Activated T-cell treated with anti-CD3 and anti-CD28 coated beads for 24 hours (primary cell): Measurements from ENCODE around the gene TSPAN5.
"Not testable (repeated sequence)": the region's sequence is repeated elsewhere in the genome, so short reads cannot be mapped to it uniquely, and the experiment has no call there.

ENCODE experiments used
- DNase-seq: peaks from one replicate; pipeline ENCODE4 v3.0.0-alpha.2; 2020; ENCODE audit warnings: low read depth

Gene TSPAN5

GRCh38 chr4:98496152-98496845, 162.1 kb downstream of the TSPAN5 start:
- no peak for DNase-seq

DNA sequence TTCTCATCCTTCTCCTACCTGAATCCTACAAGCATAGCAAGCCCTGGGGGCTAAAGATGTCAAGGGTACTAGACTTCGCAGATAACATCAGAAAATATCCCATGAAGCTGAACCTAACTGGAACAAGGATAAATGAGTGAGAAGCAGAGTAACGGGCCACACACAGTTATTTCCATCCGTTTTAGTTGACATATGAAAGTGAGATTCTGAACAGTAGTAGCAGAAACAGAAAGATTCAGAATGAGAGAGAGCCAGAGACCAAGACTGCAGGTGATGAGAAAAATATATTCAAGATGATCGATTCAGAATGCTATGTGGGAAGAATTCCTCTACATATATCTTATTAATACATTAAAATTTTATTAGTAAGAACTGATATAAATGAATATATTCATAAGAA, 165.1 kb downstream of the TSPAN5 start:
- DNase-seq = no peak

GRCh38 chr4:98491899-98492559, 166.4 kb downstream of the TSPAN5 start:
- DNase-seq = no peak

GRCh38 chr4:98490251-98490650, 168.2 kb downstream of the TSPAN5 start:
- no peak for DNase-seq

GRCh38 chr4:98485816-98486345, 172.5 kb downstream of the TSPAN5 start:
- DNase-seq = no peak

- no peak for DNase-seq
These were observed 174.4 kb downstream of the TSPAN5 start for GRCh38 chr4:98484031-98484430.

DNA sequence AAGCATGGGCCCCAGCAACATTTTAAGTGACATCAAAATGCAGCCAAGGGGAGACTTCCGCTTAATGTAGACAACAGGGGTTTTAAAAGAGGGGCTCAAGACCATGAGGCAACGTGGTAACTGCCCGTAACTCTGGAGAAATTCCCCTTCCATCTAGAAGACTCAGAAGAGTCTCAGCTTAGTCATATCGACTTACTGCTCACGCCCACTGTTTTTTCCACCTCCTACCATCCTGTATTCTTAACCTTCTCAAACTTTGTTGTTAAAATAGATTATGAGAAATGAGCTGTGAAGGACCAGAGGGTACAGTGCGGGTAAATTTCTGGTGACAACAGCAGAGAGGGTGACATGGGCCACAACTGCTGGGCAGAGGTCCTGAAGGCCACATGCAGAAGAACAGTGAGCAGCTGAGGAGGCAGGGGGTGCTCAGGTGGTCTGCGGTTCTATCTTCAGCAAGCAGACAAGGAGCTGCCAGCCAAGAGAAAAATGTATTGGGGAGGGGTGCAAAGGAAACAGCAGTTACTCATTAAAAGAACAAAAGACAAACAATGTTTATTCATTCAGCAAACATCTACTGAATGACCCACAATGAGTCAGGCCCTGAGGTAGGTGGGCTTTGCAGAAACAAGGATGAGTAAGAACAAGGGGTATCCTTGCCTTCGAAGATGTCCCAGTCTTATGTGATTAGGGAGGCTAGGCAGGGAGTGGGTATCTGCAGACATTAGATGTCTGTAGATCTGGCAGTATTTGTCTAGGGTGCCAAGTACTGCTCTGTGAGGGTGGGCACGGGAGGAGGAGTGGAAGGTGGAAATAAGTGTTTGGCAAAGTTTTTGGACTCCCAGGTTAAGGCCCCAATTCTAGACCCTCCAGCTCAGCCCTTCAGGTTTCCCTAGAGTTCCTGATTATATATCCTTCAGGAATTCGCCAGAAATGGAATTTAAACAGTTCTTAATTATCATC, 175.3 kb downstream of the TSPAN5 start:
- peak; percentile 36 for DNase-seq

GRCh38 chr4:98482503-98482846, 175.9 kb downstream of the TSPAN5 start:
- DNase-seq = no peak

- no peak for DNase-seq
These were observed 177.2 kb downstream of the TSPAN5 start for GRCh38 chr4:98481167-98481566.

GRCh38 chr4:98480535-98480934, 177.9 kb downstream of the TSPAN5 start:
- DNase-seq = no peak

DNA sequence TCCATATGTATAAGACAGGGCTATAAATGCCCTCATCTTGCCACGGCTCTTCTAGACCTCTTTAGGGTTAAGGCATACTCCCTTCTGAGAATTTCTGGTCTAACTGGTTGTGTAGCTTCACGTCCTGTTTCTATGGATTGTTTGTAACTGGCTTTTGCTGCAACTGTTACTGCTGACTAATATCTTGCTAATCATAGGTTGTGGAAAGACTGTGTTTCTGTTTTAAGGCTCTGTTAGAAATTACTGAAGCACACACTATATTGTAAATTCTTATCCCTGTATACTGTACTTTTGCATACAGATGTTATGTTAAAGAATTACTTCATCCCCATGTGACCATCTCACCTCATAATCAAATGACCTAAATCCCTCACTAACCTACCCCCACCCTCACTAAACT, 178.8 kb downstream of the TSPAN5 start:
- not testable (repeated sequence) for DNase-seq

GRCh38 chr4:98476891-98477290, 181.5 kb downstream of the TSPAN5 start:
- no peak for DNase-seq

GRCh38 chr4:98474408-98474844, 184.0 kb downstream of the TSPAN5 start:
- no peak for DNase-seq

DNA sequence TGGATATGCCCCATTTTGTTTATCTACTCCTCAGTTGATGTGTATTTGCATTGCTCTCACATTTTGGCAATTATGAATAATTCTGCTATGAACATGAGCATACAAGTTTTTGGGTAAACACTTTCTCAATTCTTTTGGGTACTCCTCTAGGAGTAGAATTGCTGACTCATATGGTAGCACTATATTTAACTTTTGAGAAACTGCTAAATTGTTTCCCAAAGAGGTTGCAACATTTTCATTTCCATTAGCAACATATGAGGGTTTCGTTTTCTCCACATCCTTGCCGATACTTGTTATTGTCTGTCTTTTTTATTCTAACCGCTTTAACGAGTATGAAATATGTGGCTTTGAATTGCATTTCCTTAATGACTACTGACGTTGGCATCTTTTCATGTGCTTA, 185.4 kb downstream of the TSPAN5 start:
- DNase-seq = no peak

GRCh38 chr4:98470831-98471230, 187.6 kb downstream of the TSPAN5 start:
- no peak for DNase-seq

DNA sequence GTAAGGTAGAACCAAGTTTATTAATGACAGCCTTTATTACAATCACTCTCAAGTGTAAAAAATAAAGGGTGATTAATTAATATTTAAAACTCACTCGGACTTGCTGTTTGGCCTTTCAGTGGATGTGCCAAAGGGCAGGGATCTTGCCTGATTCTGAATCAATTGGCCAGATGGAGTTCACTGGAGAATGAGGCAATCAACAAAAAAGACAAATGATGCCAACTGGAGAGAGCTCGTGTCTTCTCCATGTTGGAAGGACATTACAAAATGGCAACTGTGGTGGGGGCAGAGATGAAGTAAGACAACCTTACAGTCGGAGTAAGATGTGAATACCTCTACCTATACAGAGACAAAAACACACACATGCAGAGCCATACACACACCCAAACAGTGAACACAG, 188.0 kb downstream of the TSPAN5 start:
- no peak for DNase-seq

GRCh38 chr4:98469771-98470170, 188.6 kb downstream of the TSPAN5 start:
- DNase-seq = no peak

GRCh38 chr4:98468709-98469108, 189.7 kb downstream of the TSPAN5 start:
- no peak for DNase-seq

- DNase-seq = peak; percentile 68
These were observed 190.8 kb downstream of the TSPAN5 start for GRCh38 chr4:98467627-98468072.

- no peak for DNase-seq
These were observed 191.4 kb downstream of the TSPAN5 start for GRCh38 chr4:98466868-98467599.

GRCh38 chr4:98462487-98462886, 195.9 kb downstream of the TSPAN5 start:
- DNase-seq = no peak
